ENCODE measurements around the gene TAS2R30.
"Not testable (repeated sequence)": the region's sequence is repeated elsewhere in the genome, so short reads cannot be mapped to it uniquely, and the experiment has no call there.

The TAS2R30 gene

GRCh38 chr12:11111213-11111612 lies 23.2 kb downstream of the TAS2R30 start:
- not testable (repeated sequence) for DNase-seq

GRCh38 chr12:11108862-11109261 lies 25.6 kb downstream of the TAS2R30 start:
- DNase-seq: no peak

- DNase-seq: no peak
Observed at GRCh38 chr12:11107719-11108118, 26.7 kb downstream of the TAS2R30 start.

GRCh38 chr12:11106288-11106687 lies 28.2 kb downstream of the TAS2R30 start:
- no peak for DNase-seq

- DNase-seq: no peak
Observed at GRCh38 chr12:11105546-11105945, 28.9 kb downstream of the TAS2R30 start.

GRCh38 chr12:11094910-11095309 lies 39.5 kb downstream of the TAS2R30 start:
- not testable (repeated sequence) for DNase-seq

GRCh38 chr12:11092128-11092527 lies 42.3 kb downstream of the TAS2R30 start, which contains the start of gene TAS2R43:
Gene TAS2R43, minus strand, starts transcription at chr12:11092313. Its CDS starts 84 bp downstream, at chr12:11092229.
- DNase-seq: no peak

- DNase-seq: no peak
Observed at GRCh38 chr12:11089246-11089645, 45.2 kb downstream of the TAS2R30 start.

- no peak for DNase-seq
Observed at GRCh38 chr12:11085419-11085818, 49.0 kb downstream of the TAS2R30 start.

Data from activated T-cell treated with anti-CD3 and anti-CD28 coated beads, Interleukin-2, amount 50 U/mL, for 48 hours (primary cell).